ENCODE data around the gene GNG7. TPM values are rescaled to one million over a fixed set of nuclear protein-coding genes. Genes with fewer than 3 reads are reported as not detected.

GNG7 gene
- total RNA-seq, 1 donor from 2014 or later: 0.96 TPM

DNA sequence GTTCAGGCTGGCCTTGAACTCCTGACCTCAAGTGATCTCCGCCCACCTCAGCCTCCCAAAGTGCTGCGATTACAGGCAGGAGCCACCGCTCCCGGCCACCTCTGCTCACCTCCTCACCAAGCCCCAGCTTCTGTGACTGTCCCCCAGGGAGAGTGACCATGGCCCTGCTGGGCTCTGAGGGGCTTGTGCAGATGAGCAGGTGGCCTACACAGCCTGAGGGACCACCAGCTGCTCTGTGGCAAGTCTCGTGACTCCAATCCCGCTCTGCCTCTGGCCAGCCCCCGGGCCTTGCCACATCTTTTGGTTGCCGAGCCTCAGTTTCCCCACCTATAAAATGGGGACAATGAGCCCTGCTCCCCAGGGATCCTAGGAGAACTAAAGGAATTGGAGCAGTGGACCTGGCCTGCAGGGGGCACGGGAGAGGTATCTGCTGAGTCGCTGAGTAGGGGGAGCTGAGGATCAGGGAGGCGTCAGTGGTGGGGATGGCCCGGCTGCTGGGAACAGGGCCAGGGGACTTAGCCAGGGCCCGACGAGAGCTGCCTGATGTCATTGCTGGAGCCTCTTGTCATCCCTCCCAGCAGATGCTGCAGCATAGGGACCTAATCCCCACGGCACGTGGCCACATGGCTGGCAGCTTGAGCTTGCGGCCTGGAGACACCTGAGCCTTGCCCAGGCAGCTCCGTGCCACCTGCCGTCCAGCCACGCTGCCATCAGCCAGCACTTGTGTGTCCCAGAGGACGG is 151.9 kb downstream of the GNG7 start:
- H3K36me3 ChIP-seq: no peaks in the 10 kb centered on the region
- H3K27me3 ChIP-seq: no peaks in the 10 kb centered on the region
- DNase-seq (ENCODE audit: low spot score in 2 of 2): no peak
- H3K27ac ChIP-seq: peak overlapping the region in 1 of 2 donors; percentile 35
- H3K4me1 ChIP-seq: peaks cover 10 to 24% of the 10 kb centered on the region in 2 donors
- H3K4me3 ChIP-seq: no peak overlapping the region
- no peaks in the 10 kb centered on the region for H3K9me3 ChIP-seq
- intact Hi-C loops (cut with DNase I): no loop called here
- TF ChIP-seq, protein P1, sequence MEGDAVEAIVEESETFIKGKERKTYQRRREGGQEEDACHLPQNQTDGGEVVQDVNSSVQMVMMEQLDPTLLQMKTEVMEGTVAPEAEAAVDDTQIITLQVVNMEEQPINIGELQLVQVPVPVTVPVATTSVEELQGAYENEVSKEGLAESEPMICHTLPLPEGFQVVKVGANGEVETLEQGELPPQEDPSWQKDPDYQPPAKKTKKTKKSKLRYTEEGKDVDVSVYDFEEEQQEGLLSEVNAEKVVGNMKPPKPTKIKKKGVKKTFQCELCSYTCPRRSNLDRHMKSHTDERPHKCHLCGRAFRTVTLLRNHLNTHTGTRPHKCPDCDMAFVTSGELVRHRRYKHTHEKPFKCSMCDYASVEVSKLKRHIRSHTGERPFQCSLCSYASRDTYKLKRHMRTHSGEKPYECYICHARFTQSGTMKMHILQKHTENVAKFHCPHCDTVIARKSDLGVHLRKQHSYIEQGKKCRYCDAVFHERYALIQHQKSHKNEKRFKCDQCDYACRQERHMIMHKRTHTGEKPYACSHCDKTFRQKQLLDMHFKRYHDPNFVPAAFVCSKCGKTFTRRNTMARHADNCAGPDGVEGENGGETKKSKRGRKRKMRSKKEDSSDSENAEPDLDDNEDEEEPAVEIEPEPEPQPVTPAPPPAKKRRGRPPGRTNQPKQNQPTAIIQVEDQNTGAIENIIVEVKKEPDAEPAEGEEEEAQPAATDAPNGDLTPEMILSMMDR (IDR thresholded peaks at IDR 0.05): no peak

DNA sequence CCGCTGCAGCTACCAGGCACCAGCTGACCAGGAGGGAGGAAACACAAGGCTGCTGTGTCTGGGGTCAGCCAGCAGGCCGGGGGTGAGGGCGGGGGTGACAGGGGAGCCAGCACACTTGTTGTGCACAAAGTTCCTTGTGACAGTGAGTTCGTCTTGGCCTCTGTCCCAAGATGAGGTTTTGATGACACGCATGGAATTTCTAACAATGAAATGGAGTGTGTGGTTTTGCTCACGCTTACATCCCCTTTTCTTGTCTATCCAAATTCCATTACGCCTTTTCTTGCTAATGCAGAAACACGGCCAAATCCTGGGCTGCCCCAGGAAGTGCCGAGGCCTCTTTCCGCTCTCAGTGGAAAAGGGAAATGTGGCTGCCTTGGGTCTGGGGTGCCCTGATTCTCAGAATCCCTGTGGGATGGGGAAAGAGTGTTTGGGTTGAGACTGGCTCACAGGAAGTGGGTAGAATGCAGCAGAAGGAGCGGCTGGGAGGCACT is 152.7 kb downstream of the GNG7 start:
- Histone ChIP-seq H3K9me3 (no peaks in the 10 kb centered on the region), H3K36me3 (no peaks in the 10 kb centered on the region), H3K27ac (peak overlapping the region in 1 of 2 donors; percentile 35), H3K4me3 (no peak overlapping the region), H3K4me1 (peaks cover 15 to 25% of the 10 kb centered on the region in 2 donors), H3K27me3 (no peaks in the 10 kb centered on the region)
- DNase-seq (ENCODE audit: low spot score in 2 of 2): peak; percentile 69 to 89
- intact Hi-C loops (cut with DNase I): no loop called here
- TF ChIP-seq, protein P1 (IDR thresholded peaks at IDR 0.05): no peak

DNA sequence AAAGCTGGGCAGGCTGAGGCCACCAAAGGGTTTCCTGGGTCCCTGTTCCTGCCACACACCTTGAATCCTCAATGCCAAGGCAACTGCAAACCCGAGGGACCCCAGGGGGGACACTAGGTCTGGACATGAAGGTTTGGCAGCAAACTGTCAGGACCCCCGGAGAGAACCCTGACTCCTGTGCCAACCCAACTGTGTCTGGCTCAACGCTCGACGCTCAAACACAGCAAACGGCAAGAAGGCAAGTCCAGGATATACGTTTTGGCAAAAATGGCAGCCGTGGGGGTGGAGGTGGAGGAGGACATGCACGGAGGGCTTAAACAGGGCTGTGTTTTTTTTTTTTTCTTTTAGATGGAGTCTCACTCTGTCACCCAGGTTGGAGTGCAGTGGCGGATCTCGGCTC is 153.5 kb downstream of the GNG7 start:
- Histone ChIP-seq H3K27me3 (no peaks in the 10 kb centered on the region), H3K27ac (peak overlapping the region in 1 of 2 donors; percentile 9), H3K36me3 (no peaks in the 10 kb centered on the region), H3K9me3 (no peaks in the 10 kb centered on the region), H3K4me1 (peaks cover 19 to 30% of the 10 kb centered on the region in 2 donors), H3K4me3 (no peak overlapping the region)
- TF ChIP-seq, protein P1 (IDR thresholded peaks at IDR 0.05): no peak
- no peak for DNase-seq (ENCODE audit: low spot score in 2 of 2)
- intact Hi-C loops (cut with DNase I): no loop called here

DNA sequence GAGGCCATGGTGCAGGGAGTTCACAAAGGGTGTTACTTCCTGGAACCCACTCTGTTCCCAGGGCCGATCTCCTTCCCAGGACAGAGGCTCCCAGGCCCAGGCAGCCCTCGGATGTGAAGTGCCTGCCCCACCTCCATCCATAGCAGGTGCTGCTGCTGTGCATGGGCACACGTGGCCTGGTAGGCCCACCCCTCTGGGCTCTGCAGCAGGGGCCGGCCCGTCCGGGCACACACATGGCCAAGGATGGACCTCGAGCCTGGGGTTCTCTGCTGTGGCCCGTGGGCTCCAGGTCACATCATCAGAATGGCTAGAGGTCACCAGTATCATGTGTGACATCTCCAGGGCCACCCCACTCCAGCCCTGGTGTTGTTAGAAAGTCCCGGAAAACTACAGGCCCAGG is 154.8 kb downstream of the GNG7 start:
- no peaks in the 10 kb centered on the region for H3K9me3 ChIP-seq
- no peaks in the 10 kb centered on the region for H3K27me3 ChIP-seq
- TF ChIP-seq, protein P1 (IDR thresholded peaks at IDR 0.05): no peak
- H3K27ac ChIP-seq: peak overlapping the region; percentile 90 to 97
- no peak overlapping the region for H3K4me3 ChIP-seq
- no peak for DNase-seq (ENCODE audit: low spot score in 2 of 2)
- peaks cover 25 to 40% of the 10 kb centered on the region in 2 donors for H3K4me1 ChIP-seq
- intact Hi-C loops (cut with DNase I): loop anchor here (2.0 kb wide), 3 partner anchors 29 to 73 kb away; no protein-coding TSS in a partner anchor
- no peaks in the 10 kb centered on the region for H3K36me3 ChIP-seq

DNA sequence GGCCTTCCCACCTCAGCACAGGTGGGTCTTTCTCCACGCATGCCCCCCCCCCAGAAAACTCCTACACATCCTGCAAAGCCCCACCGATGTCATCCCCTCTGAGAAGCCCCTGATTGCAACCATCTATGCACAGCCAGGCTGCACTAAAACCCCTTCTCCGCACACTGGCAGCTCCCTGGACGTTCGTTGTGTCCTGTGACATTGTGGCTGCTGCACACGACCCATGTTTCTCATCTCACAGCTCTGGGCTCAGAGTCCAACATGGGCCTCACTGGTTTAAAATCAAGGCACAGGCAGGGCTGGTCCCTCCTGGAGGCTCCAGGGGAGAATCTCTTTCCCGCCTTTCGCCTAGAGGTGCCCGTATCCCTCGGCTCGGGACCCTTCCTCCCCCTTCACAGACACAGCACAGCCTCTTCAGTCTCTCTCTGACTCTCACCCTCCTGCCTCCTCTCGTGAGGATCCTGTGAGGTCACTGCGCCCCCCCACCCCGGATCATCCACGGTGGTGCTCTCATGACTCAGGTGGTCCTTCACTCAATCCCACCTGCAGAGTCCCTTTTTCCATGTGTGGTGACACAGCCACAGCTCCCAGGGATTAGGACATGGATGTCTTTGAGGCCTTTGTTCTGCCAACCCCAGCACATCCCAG is 155.3 kb downstream of the GNG7 start:
- no peak for DNase-seq (ENCODE audit: low spot score in 2 of 2)
- intact Hi-C loops (cut with DNase I): loop anchor here (2.0 kb wide), 3 partner anchors 30 to 72 kb away; no protein-coding TSS in a partner anchor
- TF ChIP-seq, protein P1 (IDR thresholded peaks at IDR 0.05): no peak

More for the DNA sequence above, 155.3 kb downstream of the GNG7 start:
- Histone ChIP-seq H3K36me3 (no peaks in the 10 kb centered on the region), H3K27me3 (no peaks in the 10 kb centered on the region), H3K4me3 (no peak overlapping the region), H3K9me3 (no peaks in the 10 kb centered on the region), H3K4me1 (peaks cover 30 to 45% of the 10 kb centered on the region in 2 donors), H3K27ac (peak overlapping the region; percentile 90 to 97)
